HG02938 (cell line): ENCODE measurements around the gene POU2F3.

Source experiments
- ATAC-seq: cut with Tn5 transposase; IDR thresholded peaks from one replicate; pipeline ENCODE4 v1.9.1; 2021; ENCODE audit warnings: mild to moderate bottlenecking, moderate library complexity; ENCODE audit not compliant: unreplicated experiment

POU2F3 gene

DNA sequence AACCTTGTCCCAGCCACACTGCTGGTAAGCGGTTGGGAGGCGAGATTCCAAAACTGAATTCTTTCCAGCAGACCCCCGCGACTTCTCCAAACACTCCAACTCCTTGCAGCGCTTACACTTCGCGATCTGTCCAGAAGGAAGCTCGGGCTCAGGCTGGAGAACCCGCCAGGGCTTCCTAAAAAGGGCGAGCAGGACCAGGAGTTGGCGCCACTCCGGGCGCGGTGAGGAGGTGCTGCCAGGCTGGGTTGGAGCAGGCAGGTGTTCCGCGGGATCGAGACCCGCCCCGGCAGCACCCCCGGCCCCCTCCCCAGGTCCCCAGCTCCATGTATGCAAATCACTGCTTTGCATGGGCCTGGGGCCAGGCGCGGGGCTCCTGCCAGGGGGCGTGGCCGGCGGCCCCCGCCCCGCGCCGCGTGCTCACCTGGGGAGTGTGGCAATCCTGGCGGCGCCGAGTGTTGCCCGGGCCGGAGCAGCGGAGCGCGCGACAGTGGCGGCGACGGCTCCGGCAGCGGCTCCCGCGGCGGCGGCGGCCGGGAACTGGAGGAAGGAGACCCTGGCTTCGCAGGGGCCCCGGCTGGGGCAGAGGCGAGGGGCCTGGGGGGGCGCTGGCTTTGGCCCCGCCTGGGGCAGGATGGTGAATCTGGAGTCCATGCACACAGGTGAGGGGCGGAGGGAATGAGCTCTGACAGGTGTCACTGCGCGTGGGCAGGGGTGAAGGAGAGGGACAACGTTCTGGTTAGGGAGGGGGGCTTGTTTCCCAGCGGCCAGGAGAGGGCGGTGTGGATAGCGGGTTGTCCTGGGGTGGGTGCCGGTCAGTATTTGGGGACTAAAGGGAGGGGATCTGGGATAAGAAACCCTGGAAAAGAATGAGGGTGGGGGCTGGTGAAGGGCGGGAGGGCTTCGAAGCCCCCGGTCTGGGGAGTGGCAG lies at the start of gene POU2F3:
Gene POU2F3 (plus strand): TSS at position 428 of the 928 bp plus-strand sequence. CDS start 204 bp downstream, at position 632.
- ATAC-seq = no peak

DNA sequence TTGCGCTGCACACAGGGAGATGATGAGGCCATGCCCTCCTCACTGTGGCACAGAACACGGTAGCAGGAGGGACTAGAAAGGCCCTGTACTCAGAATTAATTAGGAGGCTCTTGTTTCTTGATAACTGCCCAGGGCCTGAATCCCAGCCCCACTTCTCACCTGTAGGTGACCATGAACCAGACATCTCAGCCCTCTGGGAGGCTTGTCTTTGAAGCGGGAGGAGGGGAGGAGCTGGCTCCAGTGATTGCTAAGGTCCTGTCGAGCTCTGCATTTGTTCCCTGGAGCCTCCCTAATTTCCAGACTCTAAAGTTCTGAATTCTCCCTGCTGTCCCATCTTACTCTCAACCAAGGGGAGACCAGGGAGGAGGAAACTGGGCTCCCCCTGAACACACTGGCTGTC lies 48.9 kb upstream of the POU2F3 start:
- ATAC-seq = no peak

DNA sequence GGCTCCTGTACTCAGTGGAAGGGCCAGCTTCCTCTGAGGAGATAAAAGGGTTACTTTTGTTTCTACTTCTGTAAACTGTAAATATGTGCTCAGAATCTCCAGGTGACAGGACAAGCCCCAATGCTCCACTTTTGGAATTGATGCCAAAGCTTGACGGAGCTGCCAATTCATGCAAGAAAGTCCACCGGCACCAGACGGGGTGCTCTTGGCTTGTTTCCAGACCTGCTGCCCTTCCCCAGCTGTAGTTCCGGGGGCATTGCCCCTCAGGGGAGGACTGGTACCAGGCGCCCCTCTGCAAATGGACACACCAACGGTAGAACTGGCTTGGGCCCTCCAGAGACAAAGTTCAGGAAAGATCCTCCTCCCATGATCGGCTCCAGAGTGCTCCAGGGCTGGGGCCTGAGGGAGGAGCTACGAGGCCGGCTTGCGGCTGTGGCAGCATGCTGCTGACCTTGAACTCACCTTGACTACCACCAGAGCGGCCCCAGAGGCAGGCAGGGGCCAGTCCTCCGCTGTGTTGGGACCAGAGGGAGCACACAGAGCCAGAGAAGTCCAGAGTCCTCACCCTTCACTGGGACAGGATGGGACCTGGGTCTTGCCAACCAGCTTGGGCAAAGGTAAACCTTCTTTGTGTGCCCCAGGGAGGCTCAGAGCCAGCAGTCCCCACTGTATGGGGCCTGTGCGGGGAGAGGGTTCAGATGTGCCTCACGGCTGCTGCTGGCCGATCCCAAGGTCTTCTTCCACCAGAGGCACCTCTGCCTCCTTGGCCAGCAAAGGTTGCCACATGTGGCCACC lies 46.9 kb upstream of the POU2F3 start:
- no peak for ATAC-seq

DNA sequence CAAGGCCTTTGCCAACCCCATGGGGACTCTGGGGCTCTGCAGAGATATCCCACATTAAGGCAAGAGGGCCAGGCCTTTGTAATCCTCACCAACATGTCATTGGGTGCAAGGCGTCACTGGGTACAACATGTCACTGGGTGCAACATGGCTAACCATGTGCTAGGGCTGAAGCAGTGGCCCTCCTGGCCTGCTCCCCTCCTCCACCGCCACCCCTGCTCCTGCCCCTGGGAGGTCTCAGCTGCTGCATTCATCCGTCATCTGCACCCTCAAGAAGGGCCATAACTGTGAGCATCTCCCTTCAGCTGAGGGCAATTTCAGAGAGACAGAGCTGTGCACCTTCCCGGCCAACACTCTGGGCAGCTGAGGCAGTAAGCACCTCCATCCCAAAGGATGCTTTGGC lies 45.8 kb upstream of the POU2F3 start:
- no peak for ATAC-seq

DNA sequence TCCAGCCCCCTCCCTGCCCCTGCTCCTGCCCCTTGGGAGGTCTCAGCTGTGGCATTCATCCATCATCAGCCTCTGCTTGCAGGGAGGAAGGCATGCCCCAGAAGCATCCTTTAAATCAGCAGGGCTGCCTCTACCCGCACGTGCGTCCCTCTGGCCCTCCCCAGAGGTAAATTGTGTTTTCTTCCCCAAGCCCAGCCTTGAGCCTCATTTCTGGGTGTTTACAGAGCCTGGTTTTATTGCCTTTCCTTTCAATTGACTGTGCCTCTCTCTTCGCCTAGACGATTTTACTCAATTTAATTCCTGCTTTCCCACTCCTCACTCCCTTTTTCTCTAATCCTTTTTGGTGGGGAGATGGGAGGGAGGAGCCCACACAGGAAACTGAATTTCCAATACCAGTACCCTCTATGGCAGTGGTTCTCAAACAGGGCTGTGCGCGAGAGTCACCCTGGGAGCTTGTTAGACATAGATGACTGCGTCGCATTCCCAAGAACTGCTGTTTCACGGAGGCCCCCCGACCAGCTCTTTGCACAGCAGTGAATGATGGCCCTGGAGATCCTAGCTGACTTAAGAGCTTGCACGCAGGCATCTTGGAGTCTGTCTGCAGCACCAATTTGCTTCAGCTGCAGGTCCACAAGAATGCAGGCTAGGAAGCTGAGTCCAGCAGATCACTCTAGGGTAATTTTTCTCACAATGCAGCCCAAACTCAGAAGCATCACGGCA lies 44.2 kb upstream of the POU2F3 start:
- no peak for ATAC-seq

DNA sequence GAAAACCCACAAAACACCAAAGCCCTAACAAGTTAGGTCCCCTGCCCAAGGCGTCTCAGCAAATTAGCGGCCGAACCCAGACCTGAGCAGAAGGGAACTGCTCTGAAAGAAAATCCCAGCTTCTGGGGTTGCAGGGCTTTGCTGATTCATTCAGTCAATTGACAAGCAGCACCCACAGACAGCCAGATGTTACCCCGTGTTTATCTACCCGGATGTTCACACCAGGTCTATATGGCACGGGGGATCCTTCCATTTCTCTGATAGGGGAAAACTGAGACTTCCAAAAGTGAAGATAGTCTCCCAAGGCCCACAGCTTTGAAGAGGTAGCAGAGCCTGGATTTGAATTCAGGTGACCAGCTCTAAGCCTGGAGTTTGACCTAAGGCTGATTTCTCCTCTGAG lies 43.1 kb upstream of the POU2F3 start:
- no peak for ATAC-seq

DNA sequence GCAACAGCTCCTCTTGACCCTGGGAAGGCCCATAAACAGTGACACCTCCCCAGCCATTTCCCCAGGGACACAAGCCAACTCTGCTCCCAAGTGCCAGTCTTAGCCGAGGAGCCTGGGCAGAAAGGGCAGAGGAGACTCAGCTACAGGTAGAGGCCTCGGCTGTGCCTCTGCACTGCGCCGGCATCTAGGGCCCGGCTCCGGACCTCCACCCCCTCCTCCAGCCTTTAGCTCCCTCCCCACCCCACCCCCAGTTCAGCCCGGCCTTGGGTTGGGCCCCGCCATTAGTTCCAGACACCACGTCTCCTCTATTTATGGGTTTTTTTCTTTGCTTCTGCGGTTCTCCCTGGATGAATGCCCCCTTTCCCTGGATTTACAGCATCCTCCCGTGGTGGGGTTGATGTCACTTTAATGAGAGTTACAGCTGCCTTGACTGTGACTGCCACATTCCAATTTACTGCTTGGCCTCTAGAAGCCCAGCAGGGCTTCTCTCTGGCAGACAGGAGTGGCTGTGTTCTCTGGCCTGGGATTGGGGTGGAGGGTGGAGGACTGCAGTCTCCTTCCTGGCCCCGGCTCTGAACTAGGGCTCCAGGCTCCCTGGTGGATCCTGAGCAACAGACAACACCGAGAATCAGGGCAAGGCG lies 42.6 kb upstream of the POU2F3 start:
- no peak for ATAC-seq

DNA sequence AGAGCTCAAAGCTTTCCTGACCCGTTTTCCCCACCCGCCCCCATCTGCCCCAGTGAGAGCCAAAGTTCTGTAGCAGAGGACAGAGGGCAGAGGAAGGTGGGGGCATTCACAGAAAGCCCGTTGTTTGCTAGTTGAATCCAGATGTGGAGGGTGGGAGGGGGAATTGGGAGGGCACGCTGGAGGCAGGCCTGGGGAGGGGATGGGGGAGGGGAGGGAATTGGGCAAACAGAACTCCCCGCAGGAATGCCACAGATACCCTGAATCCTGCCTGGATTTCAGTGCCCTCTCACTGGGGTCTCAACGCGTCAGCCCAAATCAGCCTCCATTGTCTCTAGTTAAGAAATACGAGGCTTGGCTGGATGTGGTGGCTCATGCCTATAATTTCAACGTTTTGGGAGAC lies 42.0 kb upstream of the POU2F3 start:
- no peak for ATAC-seq

DNA sequence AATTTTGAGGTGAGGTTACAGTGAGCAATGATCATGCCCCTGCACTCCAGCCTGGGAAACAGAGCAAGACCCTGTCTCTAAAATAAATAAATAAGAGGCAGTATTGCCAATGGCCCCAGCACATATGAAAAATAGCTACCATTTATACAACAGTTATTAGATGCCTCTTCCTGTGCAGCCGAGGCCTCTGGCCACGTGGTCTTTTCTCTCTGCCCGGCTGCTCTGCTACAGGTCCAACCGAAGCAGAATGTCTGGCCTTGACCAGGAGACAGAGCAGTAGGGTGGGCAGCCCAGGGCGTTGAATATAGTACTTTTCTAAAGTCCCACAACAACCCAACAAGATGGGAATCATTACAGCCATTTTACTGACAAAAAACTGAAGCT lies 41.5 kb upstream of the POU2F3 start:
- no peak for ATAC-seq

DNA sequence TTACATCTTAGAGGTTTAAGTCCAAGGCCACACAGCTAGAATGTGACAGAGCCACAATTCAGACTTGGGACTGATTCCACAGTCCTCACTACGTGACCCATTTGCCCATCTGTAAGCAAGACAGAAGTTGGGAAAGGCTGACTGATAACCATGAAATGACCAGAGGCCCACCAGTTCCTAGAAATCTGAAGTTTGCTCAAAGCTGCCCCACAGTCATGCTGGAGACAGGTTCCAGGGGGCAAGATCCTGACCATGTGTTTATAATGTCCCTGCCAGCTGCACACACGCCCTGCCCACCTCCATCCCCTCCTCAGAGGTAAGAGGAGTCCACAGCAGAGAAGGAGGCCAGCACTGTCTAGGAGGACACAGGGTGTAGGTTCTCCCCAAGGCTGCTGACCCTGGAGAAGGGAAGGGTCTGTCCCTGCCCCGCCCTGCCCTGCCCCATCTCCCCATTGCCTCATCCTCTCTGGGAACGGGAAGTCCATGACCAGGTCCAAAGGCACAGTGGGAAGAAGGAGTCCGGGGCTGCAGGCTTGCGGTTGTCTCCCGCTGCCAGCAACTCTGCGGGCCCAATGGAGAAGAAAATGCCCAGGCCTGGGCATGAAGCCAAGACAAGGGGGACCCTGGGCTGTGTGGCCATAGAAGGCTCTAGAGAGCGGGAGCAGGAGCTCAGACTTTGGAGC lies 41.0 kb upstream of the POU2F3 start:
- no peak for ATAC-seq

DNA sequence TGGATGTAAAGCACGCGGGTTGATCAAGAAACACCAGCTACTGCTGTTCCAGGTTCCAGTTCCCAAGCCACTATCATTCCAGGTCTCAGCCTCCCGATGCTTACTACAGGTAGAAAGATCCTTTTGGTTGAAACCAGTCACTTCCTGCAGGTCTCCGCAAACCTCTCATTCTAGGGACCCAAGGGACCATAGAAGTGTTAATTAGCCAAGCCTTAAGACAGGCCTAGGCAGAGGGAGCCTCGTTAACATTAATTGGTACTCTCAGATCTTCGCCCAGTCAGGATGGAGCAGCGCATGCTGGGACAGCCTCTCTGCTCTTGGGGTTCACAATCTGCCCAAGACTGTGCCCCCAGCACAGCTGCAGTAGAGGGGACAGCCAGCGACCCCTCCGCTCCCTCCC lies 40.3 kb upstream of the POU2F3 start:
- no peak for ATAC-seq

DNA sequence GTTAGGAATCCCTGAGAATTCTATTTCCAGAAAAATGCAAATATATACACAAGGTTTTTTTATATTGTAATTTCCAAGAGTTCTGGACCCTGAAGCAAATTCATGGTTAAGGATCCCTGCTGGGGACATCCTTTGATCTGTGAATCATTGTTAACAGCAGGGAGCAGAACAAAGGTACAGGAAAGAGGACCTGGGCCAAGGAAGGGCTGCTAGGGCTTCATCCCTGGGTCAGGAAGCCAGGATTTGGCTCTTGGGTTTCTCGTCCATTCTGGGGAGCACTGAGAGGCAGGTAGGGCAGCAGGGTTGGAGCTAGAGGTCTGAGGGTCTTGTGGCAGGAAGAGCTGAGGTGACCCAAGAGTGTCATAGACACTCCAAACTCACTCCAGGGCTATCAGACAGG lies 39.3 kb upstream of the POU2F3 start:
- ATAC-seq = no peak

DNA sequence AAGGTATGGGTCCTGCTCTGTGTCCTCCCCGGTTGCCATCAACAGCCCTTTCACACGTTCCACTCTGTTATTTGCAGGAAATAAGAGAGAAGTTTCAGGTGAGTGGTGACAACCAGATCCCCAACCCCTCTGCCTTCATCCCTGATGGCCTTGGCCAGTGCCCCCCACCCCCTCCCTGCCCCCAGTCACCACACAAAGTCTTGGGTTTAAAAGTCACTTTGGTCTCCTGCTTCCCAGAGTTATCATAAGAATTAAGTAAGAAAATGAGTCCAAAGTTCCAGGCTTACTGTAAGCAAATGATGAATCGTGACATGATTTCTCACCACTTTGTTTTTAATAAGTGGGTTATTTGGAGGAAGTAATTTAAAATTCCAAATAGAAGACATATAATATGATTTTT lies 38.3 kb upstream of the POU2F3 start:
- ATAC-seq = no peak

DNA sequence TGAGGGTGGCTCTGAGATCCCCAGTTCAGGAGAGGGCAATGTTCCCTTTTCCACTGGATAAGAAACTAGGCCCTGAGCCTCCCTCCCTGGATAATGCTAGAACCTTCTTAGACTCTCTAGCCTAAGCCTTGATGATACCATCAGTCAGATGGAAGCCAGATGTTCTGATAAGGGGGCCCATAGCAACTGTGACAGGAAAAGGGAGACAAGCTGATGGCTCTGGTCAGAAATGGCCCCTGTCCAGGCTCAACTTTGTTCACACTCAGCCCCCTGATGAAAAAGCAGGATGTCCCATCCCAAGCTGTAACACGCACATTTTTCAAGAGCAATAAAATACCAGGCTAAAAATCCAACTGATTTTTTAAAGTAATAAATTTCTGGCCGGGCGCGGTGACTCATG lies 36.3 kb upstream of the POU2F3 start:
- ATAC-seq = no peak

DNA sequence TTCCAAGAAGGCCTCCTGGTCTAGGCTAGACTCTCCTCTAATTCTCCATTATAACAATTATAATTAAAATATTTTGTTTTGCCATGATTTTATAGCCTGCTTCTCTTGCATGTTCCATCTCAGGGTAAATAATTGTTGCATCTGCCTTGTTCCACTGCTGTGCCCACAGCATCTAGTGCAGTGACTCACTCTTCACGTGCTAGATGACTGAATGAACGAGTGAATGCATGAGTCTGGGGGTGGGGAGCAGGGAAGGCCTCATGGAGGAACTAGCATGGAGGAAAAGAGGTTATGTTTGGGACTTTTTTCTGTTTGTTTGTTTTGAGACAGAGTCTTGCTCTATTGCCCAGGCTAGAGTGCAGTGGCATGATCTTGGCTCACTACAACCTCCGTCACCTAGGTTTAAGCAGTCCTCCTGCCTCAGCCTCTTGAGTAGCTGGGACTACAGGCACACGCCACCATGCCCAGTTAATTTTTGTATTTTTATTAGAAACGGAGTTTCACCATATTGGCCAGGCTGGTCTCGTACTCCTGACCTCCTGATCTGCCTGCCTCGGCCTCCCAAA lies 34.3 kb upstream of the POU2F3 start:
- ATAC-seq = no peak

DNA sequence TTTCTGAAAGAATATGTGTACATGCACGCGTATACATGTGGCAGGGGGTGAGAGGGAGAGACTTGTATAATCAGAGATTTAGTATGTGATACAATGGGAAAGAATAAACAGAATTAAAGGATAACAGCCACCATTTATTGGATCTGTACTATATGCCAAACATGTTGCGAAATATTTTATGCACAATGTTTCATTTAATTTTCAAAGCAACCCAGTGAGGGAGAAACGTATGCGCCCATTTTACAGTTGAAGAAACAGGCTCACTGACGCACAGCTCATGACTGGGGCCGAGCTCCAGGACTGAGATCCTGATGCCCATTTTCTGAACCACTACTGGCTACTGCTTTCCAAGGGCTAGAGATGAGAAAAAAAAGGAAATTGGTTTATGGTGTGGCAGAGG lies 32.4 kb upstream of the POU2F3 start:
- ATAC-seq = no peak

DNA sequence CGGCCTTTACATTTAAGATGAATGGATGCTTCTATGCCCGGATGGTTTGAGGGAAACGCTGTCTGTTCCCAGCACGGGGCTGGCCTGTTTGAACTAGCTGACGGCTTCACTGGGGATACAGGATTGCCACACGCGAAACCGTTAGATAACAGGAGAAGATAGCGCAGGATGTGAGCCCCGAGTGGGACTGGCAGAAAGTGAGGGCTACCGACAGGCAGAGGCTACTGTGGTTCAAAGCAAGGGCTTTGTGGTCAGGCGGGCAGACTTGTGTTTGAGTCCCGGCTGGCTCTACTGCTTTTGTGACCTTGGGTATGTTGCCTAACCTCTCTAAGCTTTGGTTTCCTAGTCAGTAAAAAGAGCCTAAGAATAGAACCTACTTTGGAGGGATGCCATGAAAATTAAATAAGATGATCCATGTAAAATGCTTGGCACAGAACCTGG lies 31.9 kb upstream of the POU2F3 start:
- no peak for ATAC-seq

DNA sequence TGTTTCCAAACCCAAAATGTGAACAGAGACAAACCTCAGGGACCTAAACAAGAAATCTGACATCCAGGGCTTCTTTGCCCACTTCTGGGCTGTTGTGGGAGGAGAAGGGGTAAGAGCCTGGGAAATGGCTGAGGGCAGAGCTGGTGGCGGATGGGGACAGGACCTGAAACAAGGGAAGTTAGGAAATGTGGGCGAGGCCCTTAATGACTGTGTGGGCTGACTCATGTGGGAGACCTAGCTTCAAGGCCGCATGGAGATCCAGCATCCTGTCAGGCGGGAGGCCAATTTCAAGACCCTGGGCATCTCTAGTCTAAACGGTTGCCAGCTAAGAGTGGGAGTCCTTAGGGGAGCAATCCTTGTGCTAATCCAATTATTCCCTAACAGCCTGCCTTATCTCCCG lies 31.2 kb upstream of the POU2F3 start:
- no peak for ATAC-seq

DNA sequence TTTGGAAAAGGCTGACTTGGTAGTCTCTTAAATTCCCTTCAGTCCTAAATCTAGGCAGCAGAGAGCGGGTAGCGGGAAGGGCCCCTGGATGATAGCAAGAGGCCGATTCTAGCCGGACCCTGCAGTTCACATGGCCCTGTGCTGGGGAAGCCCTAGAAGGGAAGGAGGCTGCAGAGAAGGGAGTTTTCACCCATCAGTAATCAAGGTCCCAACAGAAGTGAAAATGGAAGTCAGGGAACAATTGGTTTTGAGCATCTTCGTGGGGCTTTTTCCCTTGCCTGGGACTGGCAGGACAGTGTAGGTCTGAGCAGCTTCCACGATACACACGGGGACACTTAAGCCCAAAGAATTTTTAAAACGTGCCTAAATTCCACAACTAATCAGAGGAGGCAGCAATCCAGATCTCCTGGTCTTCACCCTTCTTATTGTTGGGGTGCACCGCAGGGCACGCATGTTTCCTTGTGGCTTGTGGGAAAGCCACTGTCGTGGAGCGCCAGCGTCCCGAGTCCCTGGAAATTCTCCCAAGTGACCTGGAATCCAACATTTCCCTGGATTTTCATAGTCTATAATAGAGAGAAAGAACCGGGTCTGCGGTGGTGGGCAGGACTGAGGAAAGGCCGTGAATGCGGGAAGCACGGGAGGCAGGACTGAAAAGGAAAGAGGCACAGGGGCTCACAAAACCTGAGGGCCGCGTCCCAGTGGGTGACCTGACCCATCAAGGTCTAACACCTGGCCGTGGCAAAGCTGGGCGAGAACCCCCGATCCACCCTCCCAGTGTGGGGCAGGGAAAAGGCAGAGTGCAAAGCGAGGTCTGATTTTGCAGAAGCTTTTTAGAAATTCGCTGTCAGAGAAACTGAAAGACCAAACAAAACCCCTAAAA lies 30.0 kb upstream of the POU2F3 start:
- no peak for ATAC-seq
